ENCODE results near the gene ASB5. TPM values are rescaled to one million over a fixed set of nuclear protein-coding genes. Genes with fewer than 3 reads are reported as not detected.

ASB5 gene
- total RNA-seq, 4 donors from 2014 or later: not detected

DNA sequence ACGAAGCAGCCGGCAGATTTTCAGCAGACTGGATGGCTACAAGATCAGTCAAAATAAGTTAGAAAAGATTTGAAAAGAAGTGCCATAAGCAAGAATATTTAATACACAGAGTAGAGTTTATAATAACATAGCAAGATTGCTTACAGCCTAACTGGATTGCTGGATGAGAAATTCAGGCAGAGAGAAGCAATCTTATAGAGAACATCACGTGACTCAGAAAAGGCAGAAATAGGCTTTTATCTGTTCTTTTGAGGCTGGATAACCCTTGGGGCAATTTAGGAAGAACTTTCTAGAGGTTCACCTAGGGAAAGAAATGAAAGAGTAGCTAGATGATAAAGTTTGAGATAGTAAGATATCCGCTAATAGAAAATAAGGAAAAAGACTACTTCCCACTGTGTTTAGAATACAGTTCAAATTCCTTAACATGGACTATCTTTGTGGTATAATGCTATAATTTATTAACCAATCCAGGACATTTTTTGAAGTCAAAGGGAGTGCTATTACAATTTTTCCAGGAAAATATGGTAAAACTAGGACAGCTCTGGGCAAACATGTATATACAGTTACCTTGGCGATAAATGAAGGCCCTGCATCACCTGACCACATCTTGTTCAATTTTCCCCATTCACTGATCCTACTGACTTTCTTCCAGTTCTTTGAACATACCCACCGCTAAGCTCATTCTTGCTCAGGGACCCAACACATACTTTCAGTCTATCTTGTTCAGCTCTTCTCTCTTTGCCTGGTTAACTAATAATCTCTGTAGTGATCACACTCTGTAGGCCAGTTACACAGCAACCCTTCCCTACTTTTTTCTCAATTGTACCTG, 38.0 kb upstream of the ASB5 start:
- H3K4me1 ChIP-seq: no peaks in the 10 kb centered on the region
- no peaks in the 10 kb centered on the region for H3K36me3 ChIP-seq
- H3K27me3 ChIP-seq: peaks cover 3% of the 10 kb centered on the region
- H3K9me3 ChIP-seq: no peaks in the 10 kb centered on the region
- TF ChIP-seq, protein P1, sequence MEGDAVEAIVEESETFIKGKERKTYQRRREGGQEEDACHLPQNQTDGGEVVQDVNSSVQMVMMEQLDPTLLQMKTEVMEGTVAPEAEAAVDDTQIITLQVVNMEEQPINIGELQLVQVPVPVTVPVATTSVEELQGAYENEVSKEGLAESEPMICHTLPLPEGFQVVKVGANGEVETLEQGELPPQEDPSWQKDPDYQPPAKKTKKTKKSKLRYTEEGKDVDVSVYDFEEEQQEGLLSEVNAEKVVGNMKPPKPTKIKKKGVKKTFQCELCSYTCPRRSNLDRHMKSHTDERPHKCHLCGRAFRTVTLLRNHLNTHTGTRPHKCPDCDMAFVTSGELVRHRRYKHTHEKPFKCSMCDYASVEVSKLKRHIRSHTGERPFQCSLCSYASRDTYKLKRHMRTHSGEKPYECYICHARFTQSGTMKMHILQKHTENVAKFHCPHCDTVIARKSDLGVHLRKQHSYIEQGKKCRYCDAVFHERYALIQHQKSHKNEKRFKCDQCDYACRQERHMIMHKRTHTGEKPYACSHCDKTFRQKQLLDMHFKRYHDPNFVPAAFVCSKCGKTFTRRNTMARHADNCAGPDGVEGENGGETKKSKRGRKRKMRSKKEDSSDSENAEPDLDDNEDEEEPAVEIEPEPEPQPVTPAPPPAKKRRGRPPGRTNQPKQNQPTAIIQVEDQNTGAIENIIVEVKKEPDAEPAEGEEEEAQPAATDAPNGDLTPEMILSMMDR (IDR thresholded peaks at IDR 0.05): no peak
- TF ChIP-seq EP300 (IDR thresholded peaks at IDR 0.05) (no peak), POLR2A (IDR thresholded peaks at IDR 0.05) (no peak), POLR2AphosphoS5 (IDR thresholded peaks at IDR 0.05) (no peak)
- no peak overlapping the region for H3K27ac ChIP-seq
- no peak overlapping the region for H3K4me3 ChIP-seq
- no peak for DNase-seq (ENCODE audit: low spot score in 2 of 2)
- WGBS: 85% methylated on average over 6 of the region's 6 CpGs

DNA sequence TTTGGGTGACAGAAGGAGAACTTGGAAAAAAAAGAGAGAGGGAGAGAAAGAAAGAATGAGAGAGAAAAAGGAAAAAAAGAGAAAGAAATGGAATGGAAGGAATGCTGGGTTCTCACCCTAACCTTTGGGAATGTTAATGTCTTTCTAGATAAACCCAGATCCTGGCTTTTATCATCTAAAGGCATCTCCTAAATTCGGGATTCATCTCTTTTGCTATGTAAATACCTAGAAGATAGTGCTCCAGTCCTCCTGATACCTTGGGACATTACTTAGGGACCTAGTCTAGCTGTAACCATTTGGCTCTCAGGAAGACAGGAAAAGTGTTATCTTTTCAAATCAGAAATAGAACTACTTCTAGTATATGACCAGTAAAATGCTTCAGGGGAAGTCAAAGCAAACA, 34.9 kb upstream of the ASB5 start:
- peaks cover 3% of the 10 kb centered on the region for H3K27me3 ChIP-seq
- no peak overlapping the region for H3K27ac ChIP-seq
- TF ChIP-seq EP300 (IDR thresholded peaks at IDR 0.05) (no peak), POLR2A (IDR thresholded peaks at IDR 0.05) (no peak), POLR2AphosphoS5 (IDR thresholded peaks at IDR 0.05) (no peak)
- TF ChIP-seq, protein P1 (IDR thresholded peaks at IDR 0.05): no peak
- H3K4me3 ChIP-seq: no peak overlapping the region
- no peaks in the 10 kb centered on the region for H3K9me3 ChIP-seq
- H3K4me1 ChIP-seq: no peaks in the 10 kb centered on the region
- H3K36me3 ChIP-seq: no peaks in the 10 kb centered on the region
- WGBS: 42% methylated on average over 1 of the region's 1 CpG
- DNase-seq (ENCODE audit: low spot score in 2 of 2): no peak

DNA sequence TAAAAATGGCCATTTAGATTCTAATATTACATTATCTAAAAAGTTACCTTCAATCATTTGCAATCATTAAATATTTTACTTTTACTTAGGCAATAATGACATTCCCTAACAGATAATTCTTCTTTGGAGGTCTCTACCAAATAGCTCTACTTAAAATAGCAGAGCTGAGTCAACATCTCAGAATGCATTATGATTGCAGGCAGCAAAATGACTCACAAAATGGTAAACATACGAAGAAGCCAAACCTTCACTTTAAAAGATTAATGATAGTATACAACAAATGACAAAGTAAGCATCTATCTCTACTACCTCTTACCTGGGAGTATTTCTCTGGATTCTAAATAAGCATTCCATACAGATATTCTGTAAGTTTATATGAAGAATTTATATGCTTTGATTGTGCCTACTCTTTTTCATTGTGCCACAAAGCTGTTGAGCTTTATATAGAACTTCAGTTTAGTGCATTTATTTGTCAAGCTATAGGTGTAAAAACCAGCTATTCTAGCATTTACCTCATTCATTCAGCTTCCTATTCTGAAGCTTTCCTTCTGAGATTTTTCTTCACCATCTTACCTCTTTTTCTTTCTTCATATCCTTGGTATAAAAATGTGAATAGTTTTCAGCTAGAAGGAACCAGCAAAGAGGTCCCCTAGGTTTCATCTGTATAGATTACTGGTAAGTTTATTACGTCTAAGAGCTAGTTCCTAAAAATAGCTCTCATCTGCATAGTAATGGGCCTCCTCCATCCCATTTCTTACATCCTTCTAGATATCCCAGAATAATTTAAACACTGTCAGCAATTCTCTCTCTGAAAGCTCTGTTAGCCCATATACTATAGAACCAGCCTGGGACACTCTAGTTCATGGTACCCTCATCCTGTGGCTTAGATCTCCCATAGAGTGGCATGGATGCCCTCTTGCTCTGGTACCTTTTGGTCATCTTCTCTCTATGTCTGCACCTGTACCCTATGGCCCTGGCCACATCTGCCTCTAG, 33.6 kb upstream of the ASB5 start:
- 55% methylated on average over 2 of the region's 2 CpGs for WGBS
- H3K4me3 ChIP-seq: no peak overlapping the region
- no peak for DNase-seq (ENCODE audit: low spot score in 2 of 2)

DNA sequence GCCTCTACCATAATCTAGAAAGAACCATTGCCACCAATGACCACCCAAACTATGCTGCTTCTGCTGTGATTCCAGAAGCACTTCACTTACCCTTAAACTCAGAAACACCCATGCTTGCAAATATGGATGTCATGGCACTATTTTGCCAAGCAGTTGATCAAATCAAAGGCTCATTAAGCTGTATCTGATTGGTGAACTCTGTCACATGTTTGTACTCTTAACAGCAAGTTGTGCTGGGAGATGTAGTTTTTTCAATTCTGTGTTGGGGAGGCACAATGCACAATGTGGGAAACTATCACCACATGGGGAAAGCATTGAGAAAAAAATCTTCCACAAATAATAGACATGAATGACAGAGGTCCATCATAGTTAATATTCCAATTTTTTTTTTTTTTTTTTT, 31.5 kb upstream of the ASB5 start:
- no peak for TF ChIP-seq POLR2A (IDR thresholded peaks at IDR 0.05)
- TF ChIP-seq EP300 (IDR thresholded peaks at IDR 0.05): no peak
- no peak for TF ChIP-seq POLR2AphosphoS5 (IDR thresholded peaks at IDR 0.05)
- TF ChIP-seq, protein P1 (IDR thresholded peaks at IDR 0.05): no peak
- Histone ChIP-seq H3K27me3 (peaks cover 3% of the 10 kb centered on the region), H3K4me3 (no peak overlapping the region), H3K4me1 (no peaks in the 10 kb centered on the region), H3K27ac (no peak overlapping the region), H3K36me3 (no peaks in the 10 kb centered on the region), H3K9me3 (no peaks in the 10 kb centered on the region)
- no peak for DNase-seq (ENCODE audit: low spot score in 2 of 2)

More for the DNA sequence above, 33.6 kb upstream of the ASB5 start:
- Histone ChIP-seq H3K9me3 (no peaks in the 10 kb centered on the region), H3K36me3 (no peaks in the 10 kb centered on the region), H3K27me3 (peaks cover 3% of the 10 kb centered on the region), H3K27ac (no peak overlapping the region), H3K4me1 (no peaks in the 10 kb centered on the region)
- TF ChIP-seq POLR2A (IDR thresholded peaks at IDR 0.05) (no peak), POLR2AphosphoS5 (IDR thresholded peaks at IDR 0.05) (no peak), EP300 (IDR thresholded peaks at IDR 0.05) (no peak)
- TF ChIP-seq, protein P1 (IDR thresholded peaks at IDR 0.05): no peak

DNA sequence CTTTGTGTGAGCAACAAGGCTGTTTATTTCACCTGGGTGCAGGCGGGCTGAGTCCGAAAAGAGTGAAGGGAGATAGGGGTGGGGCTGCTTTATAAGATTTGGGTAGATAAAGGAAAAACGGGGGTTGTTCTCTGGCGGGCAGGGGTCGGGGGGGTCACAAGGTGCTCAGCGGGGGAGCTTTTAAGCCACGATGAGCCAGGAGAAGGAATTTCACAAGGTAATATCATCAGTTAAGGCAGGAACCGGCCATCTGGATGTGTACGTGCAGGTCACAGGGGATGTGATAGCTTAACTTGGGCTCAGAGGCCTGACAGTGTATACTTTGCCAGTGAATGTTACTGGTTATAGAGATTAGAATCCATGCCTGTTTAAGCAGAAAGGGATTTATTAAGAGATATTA, 31.0 kb upstream of the ASB5 start:
- no peak for DNase-seq (ENCODE audit: low spot score in 2 of 2)
- no peak overlapping the region for H3K27ac ChIP-seq
- H3K4me1 ChIP-seq: no peaks in the 10 kb centered on the region
- H3K4me3 ChIP-seq: no peak overlapping the region
- WGBS: 95% methylated on average over 7 of the region's 9 CpGs
- no peaks in the 10 kb centered on the region for H3K9me3 ChIP-seq
- peaks cover 3% of the 10 kb centered on the region for H3K27me3 ChIP-seq
- no peaks in the 10 kb centered on the region for H3K36me3 ChIP-seq
- no peak for TF ChIP-seq POLR2AphosphoS5 (IDR thresholded peaks at IDR 0.05)
- no peak for TF ChIP-seq EP300 (IDR thresholded peaks at IDR 0.05)
- TF ChIP-seq, protein P1 (IDR thresholded peaks at IDR 0.05): no peak
- TF ChIP-seq POLR2A (IDR thresholded peaks at IDR 0.05): no peak
